ENCODE measurements around the gene IMPDH1. TPM values are rescaled to one million over a fixed set of nuclear protein-coding genes. Genes with fewer than 3 reads are reported as not detected.

The IMPDH1 gene
- total RNA-seq, 2 donors from 2014 or later: 48.2 to 91.6 TPM

GRCh38 chr7:128359939-128360338 is 49.8 kb downstream of the IMPDH1 start:
- Histone ChIP-seq H3K4me1 (replicated peaks) (no peaks in the 10 kb centered on the region), H3K27ac (no peak overlapping the region), H3K27me3 (replicated peaks; ENCODE audit: insufficient read depth) (no peaks in the 10 kb centered on the region), H3K4me3 (no peak overlapping the region), H3K36me3 (no peaks in the 10 kb centered on the region), H3K9me3 (no peaks in the 10 kb centered on the region)
- no peak for DNase-seq (ENCODE audit: low spot score)
- WGBS: 89% methylated on average over 4 of the region's 4 CpGs
- intact Hi-C loops (cut with DNase I): no loop called here
- TF ChIP-seq, protein P1, sequence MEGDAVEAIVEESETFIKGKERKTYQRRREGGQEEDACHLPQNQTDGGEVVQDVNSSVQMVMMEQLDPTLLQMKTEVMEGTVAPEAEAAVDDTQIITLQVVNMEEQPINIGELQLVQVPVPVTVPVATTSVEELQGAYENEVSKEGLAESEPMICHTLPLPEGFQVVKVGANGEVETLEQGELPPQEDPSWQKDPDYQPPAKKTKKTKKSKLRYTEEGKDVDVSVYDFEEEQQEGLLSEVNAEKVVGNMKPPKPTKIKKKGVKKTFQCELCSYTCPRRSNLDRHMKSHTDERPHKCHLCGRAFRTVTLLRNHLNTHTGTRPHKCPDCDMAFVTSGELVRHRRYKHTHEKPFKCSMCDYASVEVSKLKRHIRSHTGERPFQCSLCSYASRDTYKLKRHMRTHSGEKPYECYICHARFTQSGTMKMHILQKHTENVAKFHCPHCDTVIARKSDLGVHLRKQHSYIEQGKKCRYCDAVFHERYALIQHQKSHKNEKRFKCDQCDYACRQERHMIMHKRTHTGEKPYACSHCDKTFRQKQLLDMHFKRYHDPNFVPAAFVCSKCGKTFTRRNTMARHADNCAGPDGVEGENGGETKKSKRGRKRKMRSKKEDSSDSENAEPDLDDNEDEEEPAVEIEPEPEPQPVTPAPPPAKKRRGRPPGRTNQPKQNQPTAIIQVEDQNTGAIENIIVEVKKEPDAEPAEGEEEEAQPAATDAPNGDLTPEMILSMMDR (IDR thresholded peaks at IDR 0.05): no peak
- TF ChIP-seq POLR2A (IDR thresholded peaks at IDR 0.05) (no peak), POLR2AphosphoS5 (IDR thresholded peaks at IDR 0.05) (no peak)

DNA sequence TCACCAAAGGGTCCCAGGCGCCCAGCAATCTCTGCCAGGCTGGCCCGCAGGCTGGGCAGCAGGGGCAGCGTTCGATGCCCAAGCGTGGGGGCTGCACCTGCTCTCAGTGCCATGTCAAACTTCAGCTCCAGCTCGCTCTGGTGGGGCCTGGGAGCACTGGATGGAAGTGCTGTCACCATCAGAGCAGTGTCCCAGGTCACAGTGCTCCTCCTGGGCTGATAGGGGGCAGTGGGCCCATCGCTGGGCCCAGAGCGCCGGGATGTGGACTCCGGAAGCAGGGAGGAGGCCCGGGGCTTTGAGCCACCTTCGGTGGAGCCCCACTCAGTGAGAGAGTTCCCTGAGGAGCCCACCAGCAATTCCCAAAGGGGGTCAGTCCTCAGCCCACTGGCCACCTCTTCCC is 50.4 kb downstream of the IMPDH1 start:
- H3K27ac ChIP-seq: no peak overlapping the region
- H3K9me3 ChIP-seq: no peaks in the 10 kb centered on the region
- H3K36me3 ChIP-seq: no peaks in the 10 kb centered on the region
- no peak overlapping the region for H3K4me3 ChIP-seq
- TF ChIP-seq POLR2AphosphoS5 (IDR thresholded peaks at IDR 0.05) (no peak), POLR2A (IDR thresholded peaks at IDR 0.05) (no peak)
- TF ChIP-seq, protein P1 (IDR thresholded peaks at IDR 0.05): no peak
- no peaks in the 10 kb centered on the region for H3K4me1 ChIP-seq (replicated peaks)
- DNase-seq (ENCODE audit: low spot score): no peak
- intact Hi-C loops (cut with DNase I): no loop called here
- no peaks in the 10 kb centered on the region for H3K27me3 ChIP-seq (replicated peaks; ENCODE audit: insufficient read depth)
- WGBS: 93% methylated on average over 10 of the region's 12 CpGs

DNA sequence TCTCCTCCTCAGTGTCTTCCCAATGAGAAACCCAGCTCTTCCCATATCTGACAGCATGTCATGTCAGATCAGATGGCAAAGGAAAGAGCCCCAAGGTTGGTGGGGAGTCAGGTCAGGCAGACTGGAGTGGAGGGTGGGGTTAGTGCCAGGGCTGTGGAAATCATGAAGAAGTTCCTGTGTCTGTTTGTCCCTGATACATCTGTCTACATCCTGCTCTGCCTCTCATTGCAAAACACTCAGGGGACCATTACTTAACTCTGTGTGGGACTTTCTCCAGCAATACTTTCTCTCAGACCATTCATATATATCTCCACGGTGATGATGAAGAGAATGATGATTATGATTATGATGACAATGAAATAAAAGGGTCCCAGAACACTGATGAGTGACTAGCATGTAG is 51.5 kb downstream of the IMPDH1 start:
- Histone ChIP-seq H3K4me1 (replicated peaks) (no peaks in the 10 kb centered on the region), H3K27ac (no peak overlapping the region), H3K36me3 (no peaks in the 10 kb centered on the region), H3K4me3 (no peak overlapping the region), H3K9me3 (no peaks in the 10 kb centered on the region), H3K27me3 (replicated peaks; ENCODE audit: insufficient read depth) (peaks cover 4% of the 10 kb centered on the region)
- TF ChIP-seq, protein P1 (IDR thresholded peaks at IDR 0.05): no peak
- no peak for TF ChIP-seq POLR2AphosphoS5 (IDR thresholded peaks at IDR 0.05)
- no peak for TF ChIP-seq POLR2A (IDR thresholded peaks at IDR 0.05)
- WGBS: 90% methylated on average over 1 of the region's 1 CpG
- no peak for DNase-seq (ENCODE audit: low spot score)
- intact Hi-C loops (cut with DNase I): no loop called here

DNA sequence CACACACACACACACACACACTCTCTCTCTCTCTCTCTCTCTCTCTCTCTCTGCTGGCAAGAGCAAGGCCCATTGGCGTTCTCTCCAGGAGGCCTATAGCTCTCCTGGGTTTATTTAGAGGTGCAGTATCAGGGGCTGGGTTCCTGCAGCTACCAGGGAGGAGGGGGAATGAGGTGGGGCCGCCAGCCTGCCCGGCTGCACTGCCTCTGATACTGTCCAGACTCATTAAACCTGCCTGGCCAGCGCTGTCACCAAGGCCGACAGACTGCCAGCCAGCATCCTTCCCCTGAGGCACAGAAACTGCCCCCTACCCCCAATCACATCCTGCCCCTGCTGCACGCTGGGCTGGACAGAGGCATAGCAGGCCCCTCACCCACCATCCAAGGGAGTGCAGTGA is 52.6 kb downstream of the IMPDH1 start:
- Histone ChIP-seq H3K4me3 (no peak overlapping the region), H3K9me3 (no peaks in the 10 kb centered on the region), H3K4me1 (replicated peaks) (no peaks in the 10 kb centered on the region), H3K27me3 (replicated peaks; ENCODE audit: insufficient read depth) (peaks cover 4% of the 10 kb centered on the region), H3K36me3 (no peaks in the 10 kb centered on the region), H3K27ac (no peak overlapping the region)
- intact Hi-C loops (cut with DNase I): no loop called here
- 76% methylated on average over 6 of the region's 6 CpGs for WGBS
- TF ChIP-seq POLR2A (IDR thresholded peaks at IDR 0.05): no peak
- no peak for DNase-seq (ENCODE audit: low spot score)

GRCh38 chr7:128356546-128357216 is 53.1 kb downstream of the IMPDH1 start:
- peaks cover 4% of the 10 kb centered on the region for H3K27me3 ChIP-seq (replicated peaks; ENCODE audit: insufficient read depth)
- intact Hi-C loops (cut with DNase I): no loop called here
- H3K27ac ChIP-seq: no peak overlapping the region
- TF ChIP-seq POLR2A (IDR thresholded peaks at IDR 0.05): no peak
- TF ChIP-seq POLR2AphosphoS5 (IDR thresholded peaks at IDR 0.05): no peak
- TF ChIP-seq, protein P1 (IDR thresholded peaks at IDR 0.05): no peak
- no peak overlapping the region for H3K4me3 ChIP-seq
- WGBS: 94% methylated on average over 2 of the region's 2 CpGs
- H3K9me3 ChIP-seq: no peaks in the 10 kb centered on the region
- no peaks in the 10 kb centered on the region for H3K36me3 ChIP-seq
- DNase-seq (ENCODE audit: low spot score): no peak
- H3K4me1 ChIP-seq (replicated peaks): no peaks in the 10 kb centered on the region
